22Rv1 (cell line): Measurements from ENCODE around the gene PCA3.

ENCODE experiments used
- CTCF ChIP-seq: fragments of 450-650 bp; IDR thresholded peaks from 2 replicates; pipeline ENCODE4 v1.5.1; 2017; ENCODE audit warnings: mild to moderate bottlenecking
- ZFX ChIP-seq: fragments of 450-650 bp; IDR thresholded peaks from 2 replicates; pipeline ENCODE4 v1.6.1; 2017; ENCODE audit warnings: antibody characterized with exemption, borderline replicate concordance

GRCh38 chr9:76827296-76828080, 63.2 kb downstream of the PCA3 start:
- TF ChIP-seq CTCF (no peak), ZFX (no peak)
